ENCODE measurements around the gene CCDC92B.

- TF ChIP-seq CTCF (IDR thresholded peaks at IDR 0.05) = no peak
- TF ChIP-seq USF2 (CRISPR knock-in tag; IDR thresholded peaks at IDR 0.05) = no peak
- TF ChIP-seq IRF1 (CRISPR knock-in tag; IDR thresholded peaks at IDR 0.05) = no peak
- TF ChIP-seq E2F4 (CRISPR knock-in tag; IDR thresholded peaks at IDR 0.05; ENCODE audit: borderline replicate concordance, low read depth) = no peak
- no peak for TF ChIP-seq STAT6 (CRISPR knock-in tag; conservative IDR thresholded peaks at IDR 0.05; ENCODE audit: low read depth)
- TF ChIP-seq HMGXB4 (CRISPR knock-in tag; IDR thresholded peaks at IDR 0.05) = no peak
- no peak for TF ChIP-seq NFYB (CRISPR knock-in tag; conservative IDR thresholded peaks at IDR 0.05; ENCODE audit: low read depth)
- no peak for TF ChIP-seq ATF6 (CRISPR knock-in tag; IDR thresholded peaks at IDR 0.05)
- TF ChIP-seq E2F5 (CRISPR knock-in tag; IDR thresholded peaks at IDR 0.05) = no peak
- TF ChIP-seq ZNF121 (CRISPR knock-in tag; IDR thresholded peaks at IDR 0.05) = no peak
- no peak for TF ChIP-seq ELF4 (CRISPR knock-in tag; IDR thresholded peaks at IDR 0.05; ENCODE audit: low read depth)
- no peak for TF ChIP-seq CBFB (CRISPR knock-in tag; IDR thresholded peaks at IDR 0.05; ENCODE audit: low read depth)
- no peak for TF ChIP-seq TEAD1 (CRISPR knock-in tag; IDR thresholded peaks at IDR 0.05)
Measured at GRCh38 chr17:2734939-2735338, 14.5 kb downstream of the CCDC92B start.

Data from WTC11 (cell line).